Colonic mucosa (tissue), 4 donors: ENCODE data around the gene UNKL. TPM values are rescaled to one million over a fixed set of nuclear protein-coding genes. Genes with fewer than 3 reads are reported as not detected.
A peak's percentile ranks its signal among the peaks of the same experiment; 100 is the strongest.

ENCODE experiments used
- DNase-seq: peaks from one replicate; pipeline ENCODE4 v3.0.0-alpha.2; 2020
- H3K27ac ChIP-seq: fragments of 200-600 bp; one replicate; pipeline ENCODE4 v1.8.0; 2021
- H3K27me3 ChIP-seq: fragments of 200-600 bp; one replicate; pipeline ENCODE4 v1.8.0; 2021
- H3K36me3 ChIP-seq: fragments of 200-600 bp; one replicate; pipeline ENCODE4 v1.8.0; 2021
- H3K4me1 ChIP-seq: fragments of 200-600 bp; one replicate; pipeline ENCODE4 v1.8.0; 2021; ENCODE audit warnings: mild to moderate bottlenecking
- H3K4me3 ChIP-seq: fragments of 200-600 bp; one replicate; pipeline ENCODE4 v1.8.0; 2021
- H3K9ac ChIP-seq, 2 donors: one replicate each; pipeline ENCODE4 v1.7.0; 2013; ENCODE audit warnings: control low read depth in 2 of 2, low read depth in 2 of 2, low read length in 2 of 2
- H3K9me3 ChIP-seq: fragments of 200-600 bp; one replicate; pipeline ENCODE4 v1.8.0; 2021
- CTCF ChIP-seq: fragments of 200-600 bp; IDR thresholded peaks from one replicate; pipeline ENCODE4 v1.8.0; 2022; ENCODE audit warnings: antibody characterized with exemption, mild to moderate bottlenecking
- intact Hi-C: fragments of 100-400 bp; cut with DNase I; formaldehyde crosslinking; loops from one replicate; pipeline ENCODE4 v1.14.1; 2022
- total RNA-seq, 2 donors: library from RNA; stranded (reverse); fragmentation: NEBNext Ultra II Directional in 1 of 2; extraction: Animal tissue kit (Norgen Biotek cat#: 25700) in 1 of 2; gene quantifications; one replicate each; pipeline ENCODE4 v1.2.1, GENCODE V29; 2021
- donor health status: healthy.
- donor health status: DM: no; HTN: no; CAD: no.
- donor health status: DM: no; HTN: no; CAD: no.

Gene UNKL
- total RNA-seq, 2 donors from 2014 or later: 11.1 to 11.8 TPM

GRCh38 chr16:1338119-1338730 is 76.3 kb downstream of the UNKL start:
- Histone ChIP-seq H3K9ac (no peak overlapping the region), H3K4me1 (peaks cover 12% of the 10 kb centered on the region), H3K27ac (no peak overlapping the region), H3K27me3 (peaks cover 32% of the 10 kb centered on the region), H3K36me3 (no peaks in the 10 kb centered on the region), H3K4me3 (no peak overlapping the region), H3K9me3 (no peaks in the 10 kb centered on the region)
- peak; percentile 52 for DNase-seq
- peak; percentile 44 for TF ChIP-seq CTCF
- intact Hi-C loops: no loop called here

DNA sequence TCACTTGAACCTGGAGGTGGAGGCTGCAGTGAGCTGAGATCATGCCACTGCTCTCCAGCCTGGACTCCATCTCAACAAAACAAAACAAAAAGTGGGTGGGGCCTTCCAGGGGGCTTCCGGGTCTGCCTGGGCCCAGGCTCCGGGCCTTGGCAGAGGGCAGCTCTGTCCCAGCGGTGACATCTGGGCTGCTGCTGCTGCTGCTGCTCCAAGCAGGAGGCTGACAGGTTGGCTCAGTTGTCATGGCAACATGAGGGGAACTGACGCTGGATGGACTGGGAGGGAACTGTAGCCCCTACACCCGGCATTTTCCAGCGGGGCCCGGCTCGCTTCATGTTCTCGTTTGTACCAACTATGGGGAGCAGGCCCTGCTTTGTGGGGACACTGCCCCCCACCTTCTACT is 77.0 kb downstream of the UNKL start:
- no peaks in the 10 kb centered on the region for H3K9me3 ChIP-seq
- H3K4me1 ChIP-seq: peaks cover 10% of the 10 kb centered on the region
- intact Hi-C loops: no loop called here
- no peak overlapping the region for H3K27ac ChIP-seq
- DNase-seq: no peak
- no peak overlapping the region for H3K9ac ChIP-seq
- peaks cover 39% of the 10 kb centered on the region for H3K27me3 ChIP-seq
- no peak for TF ChIP-seq CTCF
- H3K36me3 ChIP-seq: no peaks in the 10 kb centered on the region
- H3K4me3 ChIP-seq: no peak overlapping the region

GRCh38 chr16:1336619-1337018 is 77.9 kb downstream of the UNKL start:
- TF ChIP-seq CTCF: no peak
- no peaks in the 10 kb centered on the region for H3K36me3 ChIP-seq
- no peak overlapping the region for H3K27ac ChIP-seq
- intact Hi-C loops: no loop called here
- H3K4me1 ChIP-seq: peaks cover 14% of the 10 kb centered on the region
- DNase-seq: no peak
- H3K9ac ChIP-seq: no peak overlapping the region
- no peak overlapping the region for H3K4me3 ChIP-seq
- H3K27me3 ChIP-seq: peaks cover 48% of the 10 kb centered on the region
- H3K9me3 ChIP-seq: no peaks in the 10 kb centered on the region

GRCh38 chr16:1335996-1336395 is 78.5 kb downstream of the UNKL start:
- no peaks in the 10 kb centered on the region for H3K36me3 ChIP-seq
- peaks cover 49% of the 10 kb centered on the region for H3K27me3 ChIP-seq
- H3K9me3 ChIP-seq: no peaks in the 10 kb centered on the region
- H3K4me1 ChIP-seq: peaks cover 19% of the 10 kb centered on the region
- H3K4me3 ChIP-seq: no peak overlapping the region
- H3K9ac ChIP-seq: no peak overlapping the region
- no peak for DNase-seq
- TF ChIP-seq CTCF: no peak
- H3K27ac ChIP-seq: no peak overlapping the region
- intact Hi-C loops: no loop called here

DNA sequence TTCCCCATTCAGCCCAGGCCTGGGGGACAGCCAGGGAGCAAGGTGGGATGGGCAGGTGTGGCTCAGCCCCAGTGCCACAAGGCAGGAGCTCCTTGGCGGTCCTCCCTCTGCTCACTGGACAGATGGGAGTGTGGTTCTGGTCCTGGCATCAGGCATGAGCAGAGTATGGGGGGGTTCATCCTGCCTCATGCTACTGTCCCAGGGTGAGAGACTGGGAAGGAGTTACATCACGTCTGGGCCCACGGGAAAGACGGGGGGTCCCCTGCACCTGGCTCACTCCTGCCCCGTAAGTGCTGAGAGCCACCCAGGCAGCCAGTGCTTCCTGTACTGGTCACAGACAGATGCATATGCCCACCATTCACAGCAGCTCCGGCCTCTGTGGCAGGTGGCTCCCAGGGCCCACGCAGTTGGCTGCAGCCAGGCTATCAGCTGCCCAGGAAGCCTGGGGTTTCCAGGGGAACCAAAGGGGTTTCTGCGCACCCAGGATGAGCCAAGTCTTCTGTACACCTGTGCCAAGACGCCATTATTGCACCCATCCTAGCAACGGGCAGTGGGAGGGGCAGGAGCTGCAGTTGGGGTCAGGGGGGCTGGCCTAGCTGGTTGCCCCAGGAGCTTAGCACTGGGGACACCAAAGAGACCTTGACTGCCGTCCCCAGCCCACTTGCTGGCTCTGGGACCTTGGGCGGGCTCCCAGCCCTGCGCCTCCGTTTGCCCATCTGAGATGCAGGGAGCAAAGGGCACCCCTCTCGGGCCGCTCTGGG is 79.1 kb downstream of the UNKL start:
- intact Hi-C loops: no loop called here
- no peak for DNase-seq
- Histone ChIP-seq H3K36me3 (no peaks in the 10 kb centered on the region), H3K27ac (no peak overlapping the region), H3K9me3 (no peaks in the 10 kb centered on the region), H3K27me3 (peaks cover 49% of the 10 kb centered on the region), H3K9ac (no peak overlapping the region), H3K4me1 (peaks cover 19% of the 10 kb centered on the region), H3K4me3 (no peak overlapping the region)
- no peak for TF ChIP-seq CTCF
